Activated CD8-positive, alpha-beta memory T cell treated with anti-CD3 and anti-CD28 coated beads, Interleukin-2, amount 10 ng/mL, durations not matched to agents 7 days and 5 days (primary cell): ENCODE data around the gene ATP12A. TPM values are rescaled to one million over a fixed set of nuclear protein-coding genes. Genes with fewer than 3 reads are reported as not detected.

ENCODE experiments used
- ATAC-seq: fragments of 150-1000 bp; cut with Tn5 transposase; one replicate; pipeline ENCODE4 v1.10.0; 2021; ENCODE audit warnings: moderate library complexity
- CTCF ChIA-PET: fragments of 350-600 bp; sonication (Branson Sonifier 250); formaldehyde crosslinking; loops from one replicate; lab custom pipeline; 2021; ENCODE audit warnings: antibody characterized with exemption; lab: Charles Lee
- DNase-seq: peaks from one replicate; pipeline ENCODE4 v3.0.0-alpha.2; 2020
- H3K27ac Mint-ChIP-seq: one replicate; pipeline ENCODE4 v1.8.0; 2021; ENCODE audit warnings: mild to moderate bottlenecking, mixed read lengths
- H3K27me3 Mint-ChIP-seq: one replicate; pipeline ENCODE4 v1.8.0; 2021; ENCODE audit warnings: mixed read lengths
- H3K36me3 Mint-ChIP-seq: one replicate; pipeline ENCODE4 v1.8.0; 2021; ENCODE audit warnings: mild to moderate bottlenecking, mixed read lengths
- H3K4me1 Mint-ChIP-seq: one replicate; pipeline ENCODE4 v1.8.0; 2021; ENCODE audit warnings: mixed read lengths
- H3K4me3 Mint-ChIP-seq: one replicate; pipeline ENCODE4 v1.8.0; 2021; ENCODE audit warnings: mild to moderate bottlenecking, moderate library complexity, mixed read lengths
- H3K9me3 Mint-ChIP-seq: one replicate; pipeline ENCODE4 v1.8.0; 2022; ENCODE audit warnings: low read depth, mixed read lengths
- total RNA-seq, 2 experiments: library from RNA; stranded (reverse); gene quantifications; one replicate each; pipeline ENCODE4 v1.2.3, GENCODE V29; 2021

ATP12A gene
- total RNA-seq, 2 experiments from 2014 or later: 1.6 to 4.7 TPM

DNA sequence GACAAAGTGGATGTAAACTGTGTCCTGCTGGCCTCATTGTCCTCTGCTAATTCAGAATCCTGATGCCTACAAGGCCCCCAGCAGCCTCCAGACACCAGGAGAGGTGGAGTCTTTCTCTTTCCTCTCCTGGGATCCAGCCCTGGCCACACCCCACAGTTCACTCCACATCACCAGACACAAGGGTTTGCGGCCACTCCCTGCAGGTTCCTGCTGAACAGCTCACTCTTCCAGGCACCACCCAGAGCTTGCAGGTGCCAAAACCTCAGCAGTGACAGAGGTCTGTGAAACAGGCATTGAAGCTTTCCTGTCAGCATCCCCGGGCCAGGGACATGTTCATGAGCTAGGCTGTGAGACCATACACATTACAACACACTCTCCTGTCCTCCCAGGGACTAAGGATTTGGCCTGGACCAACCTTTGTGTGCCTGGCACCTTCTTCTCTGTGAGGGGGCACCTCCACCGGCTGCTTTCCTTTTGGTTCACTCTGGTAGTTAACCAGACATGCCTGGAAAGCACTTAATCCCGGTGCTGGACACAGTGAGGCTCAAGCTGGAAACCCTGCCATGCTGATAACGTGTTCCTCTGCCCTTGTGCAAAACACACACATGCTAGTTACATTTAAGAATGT, 11.1 kb upstream of the ATP12A start:
- H3K4me3 Mint-ChIP-seq: no peak overlapping the region
- no peaks in the 10 kb centered on the region for H3K36me3 Mint-ChIP-seq
- peaks cover 20% of the 10 kb centered on the region for H3K4me1 Mint-ChIP-seq
- H3K9me3 Mint-ChIP-seq: no peaks in the 10 kb centered on the region
- H3K27me3 Mint-ChIP-seq: peaks cover 4% of the 10 kb centered on the region
- ATAC-seq (no peak), DNase-seq (no peak)
- CTCF ChIA-PET: interaction anchor here (0.9 to 1.2 kb wide), 3 partner anchors 12 to 64 kb away, joined by 3 to 4 read pairs (median 3); partner anchors contain the start of gene ATP12A
- H3K27ac Mint-ChIP-seq: no peak overlapping the region

DNA sequence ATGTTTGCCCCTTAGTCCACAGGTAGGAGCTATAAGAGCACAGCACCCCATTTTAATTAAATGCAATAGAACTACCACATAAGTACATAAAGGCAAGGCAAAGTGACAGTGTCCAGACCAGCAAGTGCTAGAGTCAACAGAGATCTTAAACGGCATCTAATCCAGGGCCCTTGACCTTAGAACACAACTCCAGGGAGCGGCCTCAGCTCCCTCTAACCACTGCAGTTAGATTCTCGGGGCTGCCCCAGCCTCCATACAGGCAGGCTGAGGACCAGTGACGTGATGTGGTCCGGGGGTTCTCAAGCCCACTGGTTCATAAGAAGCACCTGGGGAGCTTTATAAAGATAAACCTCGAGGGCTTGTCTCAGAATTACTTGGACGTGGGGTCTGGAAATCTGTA, 10.0 kb upstream of the ATP12A start:
- Mint-ChIP-seq H3K4me3 (no peak overlapping the region), H3K4me1 (peaks cover 20% of the 10 kb centered on the region), H3K27me3 (peaks cover 4% of the 10 kb centered on the region), H3K9me3 (no peaks in the 10 kb centered on the region), H3K27ac (no peak overlapping the region), H3K36me3 (no peaks in the 10 kb centered on the region)
- ATAC-seq (no peak), DNase-seq (no peak)
- CTCF ChIA-PET: interaction anchor here (0.8 to 1.6 kb wide), 5 partner anchors 11 to 64 kb away, joined by 3 to 10 read pairs (median 3); no protein-coding TSS in a partner anchor

DNA sequence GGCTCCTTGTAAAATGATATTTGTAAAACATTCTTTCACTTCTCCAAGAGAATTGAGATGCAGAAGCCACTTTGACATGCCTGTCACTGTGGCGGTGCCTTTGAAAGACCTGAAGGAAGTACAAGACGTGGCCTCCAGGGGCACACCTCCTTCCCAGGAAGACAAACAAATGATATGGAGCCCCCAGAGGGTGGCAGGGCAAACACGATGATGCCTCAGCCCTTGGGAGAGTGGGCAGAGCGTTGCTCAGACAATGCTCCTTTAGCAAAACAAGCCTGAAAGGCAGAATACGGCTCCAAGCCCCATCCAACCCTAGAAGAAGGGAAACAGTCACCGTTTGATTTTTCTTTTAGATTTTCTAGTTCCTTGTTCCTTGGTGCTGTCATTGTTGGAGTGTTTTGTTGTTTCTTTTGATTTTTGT, 9.2 kb upstream of the ATP12A start:
- Mint-ChIP-seq H3K4me3 (no peak overlapping the region), H3K9me3 (no peaks in the 10 kb centered on the region), H3K27ac (no peak overlapping the region), H3K4me1 (peaks cover 20% of the 10 kb centered on the region), H3K36me3 (no peaks in the 10 kb centered on the region), H3K27me3 (peaks cover 4% of the 10 kb centered on the region)
- ATAC-seq: peak; percentile 66
- no peak for DNase-seq
- CTCF ChIA-PET: interaction anchor here (1.0 to 1.6 kb wide), 3 partner anchors 28 to 65 kb away, joined by 3 to 10 read pairs (median 4); no protein-coding TSS in a partner anchor

DNA sequence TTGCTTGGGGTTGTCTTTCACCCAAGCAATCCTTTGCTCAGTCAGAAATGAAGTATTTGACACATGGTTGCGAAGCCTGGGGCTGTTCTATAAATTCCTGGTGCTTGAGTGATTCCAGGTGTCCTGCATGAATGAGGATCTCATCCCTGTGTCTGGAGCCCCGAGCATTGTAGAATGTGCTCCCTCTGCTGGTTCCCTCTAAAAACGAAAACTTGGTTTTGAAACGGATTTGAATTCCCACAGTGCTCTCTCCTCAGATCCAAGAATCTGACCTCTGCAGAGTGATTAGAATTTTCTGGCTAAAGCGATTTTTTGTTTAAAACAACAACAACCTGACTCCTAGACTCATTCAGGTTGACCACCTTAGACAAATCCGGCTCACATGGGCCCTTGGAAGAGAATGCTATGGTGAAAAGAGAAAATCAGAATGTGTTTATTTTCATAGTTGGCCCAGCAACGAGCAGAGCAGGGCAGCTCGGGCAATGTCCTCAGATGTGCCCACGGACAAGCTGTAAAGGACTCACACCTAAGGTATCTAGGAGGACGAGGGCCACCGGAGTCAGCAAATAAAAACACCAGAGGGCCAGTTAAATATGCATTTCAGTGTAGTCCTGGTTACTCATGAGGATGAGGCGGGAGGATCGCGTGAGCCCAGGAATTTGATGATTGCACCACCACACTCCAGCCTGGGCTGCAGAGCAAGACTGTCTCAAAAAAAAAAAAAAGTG, 8.7 kb upstream of the ATP12A start:
- ATAC-seq (peak; percentile 30), DNase-seq (no peak)
- Mint-ChIP-seq H3K4me1 (peaks cover 20% of the 10 kb centered on the region), H3K27ac (no peak overlapping the region), H3K27me3 (peaks cover 4% of the 10 kb centered on the region), H3K4me3 (no peak overlapping the region), H3K36me3 (no peaks in the 10 kb centered on the region), H3K9me3 (no peaks in the 10 kb centered on the region)
- CTCF ChIA-PET: interaction anchor here (1.1 to 3.5 kb wide), 8 partner anchors 11 to 98 kb away, joined by 3 to 29 read pairs (median 7); no protein-coding TSS in a partner anchor

DNA sequence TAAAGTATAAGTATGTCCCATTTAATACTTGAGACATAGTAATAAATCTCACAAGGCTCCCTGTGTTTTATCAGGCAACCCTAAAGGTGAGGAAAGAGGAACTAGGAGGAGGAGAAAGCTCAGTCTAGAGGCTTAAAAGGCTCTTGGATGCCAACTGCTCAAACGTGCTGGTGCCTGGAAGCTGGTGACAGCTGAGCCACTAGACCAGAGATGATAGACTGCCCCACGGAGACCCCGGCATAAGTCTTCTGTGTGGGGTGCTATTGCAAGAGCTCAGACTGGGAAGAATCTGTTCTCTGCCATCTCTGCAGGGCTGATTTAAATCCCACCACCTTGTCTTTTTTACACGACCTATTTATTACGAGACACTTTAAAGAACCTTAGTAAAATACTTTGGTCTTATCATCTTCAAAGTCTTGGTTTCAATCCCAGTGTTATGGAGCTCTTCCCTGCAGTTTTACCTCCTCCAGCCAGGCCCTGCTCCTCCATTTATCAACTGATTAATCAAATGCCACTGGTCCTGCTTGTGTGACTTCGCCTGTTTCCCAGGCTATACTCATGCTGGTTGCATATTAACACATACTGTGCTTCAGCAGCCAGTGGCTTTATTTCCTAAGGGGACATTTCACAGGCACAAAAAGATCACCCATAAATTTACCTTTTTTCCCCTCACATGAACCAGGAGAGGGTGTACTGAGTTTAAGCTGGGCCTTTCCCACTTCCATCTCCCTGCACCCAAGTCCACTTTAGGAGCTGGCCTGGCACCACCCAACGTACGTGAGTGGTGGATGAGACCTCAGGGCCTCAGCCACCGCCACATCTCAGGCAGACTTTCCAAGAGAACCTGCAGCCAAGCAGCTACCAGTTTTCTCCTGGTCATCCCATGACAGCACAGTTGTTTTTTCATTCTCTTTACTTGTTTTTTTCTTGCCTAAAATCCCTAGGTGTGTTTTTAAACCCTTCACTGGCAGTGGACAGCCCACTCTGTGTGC, 7.8 kb upstream of the ATP12A start:
- peaks cover 4% of the 10 kb centered on the region for H3K27me3 Mint-ChIP-seq
- CTCF ChIA-PET: interaction anchor here (0.7 to 3.5 kb wide), 12 partner anchors 10 to 99 kb away, joined by 3 to 29 read pairs (median 5); no protein-coding TSS in a partner anchor
- DNase-seq (no peak), ATAC-seq (no peak)
- H3K4me1 Mint-ChIP-seq: peaks cover 20% of the 10 kb centered on the region
- no peak overlapping the region for H3K4me3 Mint-ChIP-seq
- no peak overlapping the region for H3K27ac Mint-ChIP-seq
- no peaks in the 10 kb centered on the region for H3K36me3 Mint-ChIP-seq
- no peaks in the 10 kb centered on the region for H3K9me3 Mint-ChIP-seq

DNA sequence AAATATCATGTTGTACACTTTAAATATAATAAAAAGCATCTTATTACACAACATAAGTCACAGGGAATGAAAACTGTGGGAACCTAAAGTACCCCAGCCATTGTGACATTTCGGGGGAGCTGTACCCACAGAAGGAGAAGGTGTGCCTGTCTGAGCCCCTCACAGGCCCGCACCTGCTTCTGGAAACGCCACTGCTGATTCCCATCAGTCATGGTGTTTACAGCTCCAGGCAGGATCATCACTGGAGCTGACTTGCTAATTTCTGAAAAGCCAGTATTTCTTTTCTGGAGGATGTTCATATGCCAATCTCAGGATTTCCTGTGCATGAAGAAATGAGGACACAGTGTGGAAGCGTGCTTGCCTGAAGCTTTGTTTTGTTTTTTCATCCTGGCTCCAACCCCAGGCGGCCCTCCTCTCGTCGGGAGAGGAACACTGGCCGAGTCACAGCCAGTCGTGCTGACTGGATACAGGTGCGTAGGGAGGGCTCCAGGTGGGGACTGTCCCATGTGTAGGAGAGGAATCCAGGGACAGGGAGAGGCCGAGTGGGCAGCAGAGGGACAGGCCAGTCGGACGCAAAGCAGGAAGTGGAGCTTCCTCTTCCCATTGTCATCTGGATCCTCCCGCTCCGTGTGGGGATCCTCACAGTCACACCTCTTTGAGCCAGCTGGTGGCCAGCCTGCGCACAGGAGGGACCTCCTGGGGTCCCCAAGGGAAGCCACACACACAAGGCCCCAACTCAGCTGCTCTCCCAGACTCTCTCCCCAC, 4.2 kb upstream of the ATP12A start:
- H3K27ac Mint-ChIP-seq: no peak overlapping the region
- H3K4me1 Mint-ChIP-seq: peaks cover 20% of the 10 kb centered on the region
- no peaks in the 10 kb centered on the region for H3K9me3 Mint-ChIP-seq
- DNase-seq (no peak), ATAC-seq (no peak)
- H3K4me3 Mint-ChIP-seq: no peak overlapping the region
- peaks cover 26% of the 10 kb centered on the region for H3K27me3 Mint-ChIP-seq
- CTCF ChIA-PET: interaction anchor here (0.9 to 3.9 kb wide), 3 partner anchors 9 to 65 kb away, joined by 3 to 13 read pairs (median 5); no protein-coding TSS in a partner anchor
- no peaks in the 10 kb centered on the region for H3K36me3 Mint-ChIP-seq

DNA sequence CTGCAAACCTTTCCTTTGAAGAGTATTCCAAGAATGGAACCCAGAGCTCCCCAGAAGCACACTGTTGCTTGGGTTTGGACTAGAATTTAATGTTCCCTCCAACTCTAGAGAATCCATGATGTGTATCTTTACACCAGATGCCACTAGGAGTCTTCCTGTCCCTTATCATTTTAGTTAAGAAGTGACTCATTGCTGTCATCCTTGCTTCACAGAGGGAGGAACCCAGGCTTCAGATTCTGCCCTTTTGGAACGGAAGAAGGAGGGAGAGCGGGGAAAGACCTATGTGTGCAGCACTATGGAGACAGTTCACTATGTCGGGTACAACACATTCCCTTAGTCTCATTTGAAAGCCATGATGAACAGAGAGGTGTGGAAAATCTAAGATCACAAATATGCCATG, 2.1 kb upstream of the ATP12A start:
- no peak overlapping the region for H3K4me3 Mint-ChIP-seq
- CTCF ChIA-PET: interaction anchor here (0.8 to 3.9 kb wide), 3 partner anchors 16 to 72 kb away, joined by 3 to 19 read pairs (median 4); no protein-coding TSS in a partner anchor
- DNase-seq: no peak
- H3K27me3 Mint-ChIP-seq: peaks cover 33% of the 10 kb centered on the region
- H3K9me3 Mint-ChIP-seq: no peaks in the 10 kb centered on the region
- no peaks in the 10 kb centered on the region for H3K36me3 Mint-ChIP-seq
- peaks cover 21% of the 10 kb centered on the region for H3K4me1 Mint-ChIP-seq
- no peak overlapping the region for H3K27ac Mint-ChIP-seq
- no peak for ATAC-seq

DNA sequence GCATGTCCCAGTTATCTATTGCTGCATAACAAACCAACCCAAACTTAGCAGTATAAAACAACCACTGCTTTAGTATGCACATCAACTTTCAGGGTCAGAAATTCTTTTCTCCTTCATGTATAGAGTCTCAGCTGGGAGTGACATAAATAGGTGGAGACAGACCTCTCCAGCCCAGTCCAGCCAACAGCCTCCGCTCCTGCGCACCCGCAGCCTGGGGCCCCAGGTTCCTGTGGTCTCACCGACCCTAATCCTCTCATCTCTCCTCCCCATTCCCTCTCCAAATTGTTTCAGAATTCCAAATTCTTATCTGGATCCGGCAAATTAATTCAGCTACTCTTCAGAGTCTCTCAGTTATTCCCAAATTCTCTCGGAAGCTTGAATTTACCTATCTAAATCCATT, 522 bp upstream of the ATP12A start:
- Mint-ChIP-seq H3K9me3 (no peaks in the 10 kb centered on the region), H3K36me3 (no peaks in the 10 kb centered on the region), H3K27ac (no peak overlapping the region), H3K4me3 (peak overlapping the region; percentile 44), H3K27me3 (peaks cover 33% of the 10 kb centered on the region), H3K4me1 (peaks cover 36% of the 10 kb centered on the region)
- no peak for ATAC-seq
- DNase-seq: no peak
- CTCF ChIA-PET: interaction anchor here (1.0 to 4.3 kb wide), 4 partner anchors 11 to 74 kb away, joined by 4 to 26 read pairs (median 12); no protein-coding TSS in a partner anchor

DNA sequence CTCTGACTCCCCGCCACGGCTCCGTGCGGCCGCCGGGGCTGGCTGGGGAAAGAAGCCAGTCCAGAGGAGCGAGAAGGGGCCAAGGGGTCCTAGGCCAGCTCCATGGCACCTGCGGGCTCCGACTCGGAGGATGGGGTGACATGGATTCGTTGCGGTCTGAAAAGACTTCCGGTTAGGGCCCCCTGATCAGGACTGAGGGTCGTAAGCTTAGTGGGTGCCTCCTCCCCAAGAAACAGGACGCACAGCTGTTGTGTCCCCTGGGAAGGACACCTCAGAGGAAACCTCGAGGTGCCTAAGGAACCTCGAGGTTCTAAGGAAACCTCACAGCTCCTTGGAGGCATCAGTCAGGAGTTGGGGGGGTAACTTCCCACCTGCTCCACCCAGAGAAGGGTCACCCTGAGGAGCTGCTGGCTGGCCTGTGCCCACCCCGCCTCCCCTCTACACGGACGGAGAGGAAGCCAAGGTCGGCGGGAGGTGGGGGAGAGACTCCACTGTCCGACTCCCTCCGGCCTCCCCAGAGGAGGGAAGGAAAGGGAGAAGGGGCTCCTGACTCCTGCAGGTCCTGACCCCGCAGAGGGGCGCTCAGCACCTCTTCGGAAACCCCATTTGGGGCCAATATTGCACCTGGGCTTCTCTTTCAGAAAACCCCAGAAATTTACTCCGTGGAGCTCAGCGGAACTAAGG, 855 bp downstream of the ATP12A start:
- Mint-ChIP-seq H3K4me3 (peak overlapping the region; percentile 33), H3K27ac (no peak overlapping the region), H3K36me3 (no peaks in the 10 kb centered on the region), H3K4me1 (peaks cover 46% of the 10 kb centered on the region), H3K9me3 (no peaks in the 10 kb centered on the region), H3K27me3 (peaks cover 40% of the 10 kb centered on the region)
- no peak for DNase-seq
- no peak for ATAC-seq
- CTCF ChIA-PET: interaction anchor here (0.8 to 4.3 kb wide), 6 partner anchors 12 to 83 kb away, joined by 3 to 26 read pairs (median 4); no protein-coding TSS in a partner anchor

DNA sequence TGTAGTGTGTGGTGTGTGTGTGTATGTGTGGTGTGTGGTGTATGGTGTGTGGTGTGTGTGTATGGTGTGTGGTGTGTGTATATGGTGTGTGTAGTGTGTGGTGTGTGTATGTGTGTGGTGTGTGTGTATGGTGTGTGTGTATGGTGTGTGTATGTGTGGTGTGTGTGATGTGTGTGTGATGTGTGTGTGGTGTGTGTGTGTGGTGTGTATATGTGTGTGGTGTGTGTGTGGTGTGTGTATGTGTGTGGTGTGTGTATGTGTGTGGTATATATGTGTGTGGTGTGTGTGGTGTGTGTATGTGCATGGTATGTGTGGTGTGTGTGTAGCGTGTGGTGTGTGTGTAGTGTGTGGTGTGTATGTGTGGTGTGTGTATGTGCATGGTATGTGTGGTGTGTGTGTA, 1.7 kb downstream of the ATP12A start:
- no peak overlapping the region for H3K27ac Mint-ChIP-seq
- CTCF ChIA-PET: interaction anchor here (1.3 to 4.3 kb wide), 10 partner anchors 9 to 102 kb away, joined by 4 to 26 read pairs (median 6); no protein-coding TSS in a partner anchor

DNA sequence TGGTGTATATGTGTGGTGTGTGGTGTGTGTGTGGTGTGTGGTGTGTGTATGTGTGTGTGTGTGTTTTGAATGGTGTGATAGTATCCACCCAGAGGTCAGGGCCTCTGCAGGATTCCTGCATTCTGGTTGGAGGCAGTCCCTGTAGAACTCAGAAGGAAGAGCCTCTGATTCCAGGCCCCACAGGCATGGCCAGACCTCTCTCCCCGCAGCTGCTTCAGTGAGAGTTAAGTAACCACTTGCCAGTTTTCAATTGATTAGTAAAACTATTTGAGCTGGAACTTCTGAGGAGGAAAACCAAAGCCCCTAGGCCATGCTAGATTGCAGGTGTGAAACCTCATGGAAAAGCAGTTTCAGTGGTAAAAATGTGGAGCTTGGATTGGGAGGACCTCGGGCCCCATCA, 2.1 kb downstream of the ATP12A start:
- Mint-ChIP-seq H3K27ac (no peak overlapping the region), H3K4me3 (no peak overlapping the region), H3K36me3 (no peaks in the 10 kb centered on the region), H3K27me3 (peaks cover 47% of the 10 kb centered on the region), H3K9me3 (no peaks in the 10 kb centered on the region), H3K4me1 (peaks cover 46% of the 10 kb centered on the region)
- ATAC-seq (no peak), DNase-seq (no peak)
- CTCF ChIA-PET: interaction anchor here (1.0 to 4.3 kb wide), 13 partner anchors 9 to 102 kb away, joined by 3 to 26 read pairs (median 5); no protein-coding TSS in a partner anchor

More for the DNA sequence above, 1.7 kb downstream of the ATP12A start:
- Mint-ChIP-seq H3K9me3 (no peaks in the 10 kb centered on the region), H3K27me3 (peaks cover 45% of the 10 kb centered on the region), H3K36me3 (no peaks in the 10 kb centered on the region), H3K4me3 (no peak overlapping the region), H3K4me1 (peaks cover 46% of the 10 kb centered on the region)
- DNase-seq: no peak
- ATAC-seq: no peak
